Measurements from ENCODE around the gene INTS11.

The INTS11 gene

GRCh38 chr1:1315435-1315954, 9.0 kb downstream of the INTS11 start:
- H3K27ac ChIP-seq, result no peak overlapping the region
- no peak overlapping the region for H3K9ac ChIP-seq
- peaks cover 13% of the 10 kb centered on the region; the same call in 1 of the 2 replicates for H3K79me2 ChIP-seq (ENCODE audit: insufficient read depth, low read depth)

GRCh38 chr1:1314678-1315335, 9.7 kb downstream of the INTS11 start:
- H3K9ac ChIP-seq, result no peak overlapping the region
- no peaks in the 10 kb centered on the region for H3K27me3 ChIP-seq (ENCODE audit: insufficient read depth, low read depth)
- TF ChIP-seq, protein P1, sequence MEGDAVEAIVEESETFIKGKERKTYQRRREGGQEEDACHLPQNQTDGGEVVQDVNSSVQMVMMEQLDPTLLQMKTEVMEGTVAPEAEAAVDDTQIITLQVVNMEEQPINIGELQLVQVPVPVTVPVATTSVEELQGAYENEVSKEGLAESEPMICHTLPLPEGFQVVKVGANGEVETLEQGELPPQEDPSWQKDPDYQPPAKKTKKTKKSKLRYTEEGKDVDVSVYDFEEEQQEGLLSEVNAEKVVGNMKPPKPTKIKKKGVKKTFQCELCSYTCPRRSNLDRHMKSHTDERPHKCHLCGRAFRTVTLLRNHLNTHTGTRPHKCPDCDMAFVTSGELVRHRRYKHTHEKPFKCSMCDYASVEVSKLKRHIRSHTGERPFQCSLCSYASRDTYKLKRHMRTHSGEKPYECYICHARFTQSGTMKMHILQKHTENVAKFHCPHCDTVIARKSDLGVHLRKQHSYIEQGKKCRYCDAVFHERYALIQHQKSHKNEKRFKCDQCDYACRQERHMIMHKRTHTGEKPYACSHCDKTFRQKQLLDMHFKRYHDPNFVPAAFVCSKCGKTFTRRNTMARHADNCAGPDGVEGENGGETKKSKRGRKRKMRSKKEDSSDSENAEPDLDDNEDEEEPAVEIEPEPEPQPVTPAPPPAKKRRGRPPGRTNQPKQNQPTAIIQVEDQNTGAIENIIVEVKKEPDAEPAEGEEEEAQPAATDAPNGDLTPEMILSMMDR (conservative IDR thresholded peaks at IDR 0.05; ENCODE audit: low read depth, low read length), result no peak
- H3K36me3 ChIP-seq (ENCODE audit: insufficient read depth), result no peaks in the 10 kb centered on the region; the same call in 1 of the 2 replicates
- no peaks in the 10 kb centered on the region for H3K4me1 ChIP-seq (ENCODE audit: low read depth, poor library complexity, severe bottlenecking)
- peaks cover 12% of the 10 kb centered on the region; the same call in 1 of the 2 replicates for H3K79me2 ChIP-seq (ENCODE audit: insufficient read depth, low read depth)
- H4K20me1 ChIP-seq (ENCODE audit: insufficient read depth), result no peaks in the 10 kb centered on the region
- H3K4me2 ChIP-seq, result no peak overlapping the region
- H2AFZ ChIP-seq (ENCODE audit: low read depth), result no peak overlapping the region
- no peak overlapping the region for H3K4me3 ChIP-seq (IDR thresholded peaks at IDR 0.05; ENCODE audit: insufficient read depth, low read depth, low read length)
- H3K27ac ChIP-seq, result no peak overlapping the region

More at GRCh38 chr1:1315435-1315954, 9.0 kb downstream of the INTS11 start:
- no peak overlapping the region for H3K4me3 ChIP-seq (IDR thresholded peaks at IDR 0.05; ENCODE audit: insufficient read depth, low read depth, low read length)
- TF ChIP-seq, protein P1 (conservative IDR thresholded peaks at IDR 0.05; ENCODE audit: low read depth, low read length), result no peak
- no peak overlapping the region for H3K4me2 ChIP-seq
- no peaks in the 10 kb centered on the region for H3K4me1 ChIP-seq (ENCODE audit: low read depth, poor library complexity, severe bottlenecking)
- no peaks in the 10 kb centered on the region for H3K27me3 ChIP-seq (ENCODE audit: insufficient read depth, low read depth)
- H2AFZ ChIP-seq (ENCODE audit: low read depth), result no peak overlapping the region
- H3K36me3 ChIP-seq (ENCODE audit: insufficient read depth), result no peaks in the 10 kb centered on the region; the same call in 1 of the 2 replicates
- no peaks in the 10 kb centered on the region for H4K20me1 ChIP-seq (ENCODE audit: insufficient read depth)

DNA sequence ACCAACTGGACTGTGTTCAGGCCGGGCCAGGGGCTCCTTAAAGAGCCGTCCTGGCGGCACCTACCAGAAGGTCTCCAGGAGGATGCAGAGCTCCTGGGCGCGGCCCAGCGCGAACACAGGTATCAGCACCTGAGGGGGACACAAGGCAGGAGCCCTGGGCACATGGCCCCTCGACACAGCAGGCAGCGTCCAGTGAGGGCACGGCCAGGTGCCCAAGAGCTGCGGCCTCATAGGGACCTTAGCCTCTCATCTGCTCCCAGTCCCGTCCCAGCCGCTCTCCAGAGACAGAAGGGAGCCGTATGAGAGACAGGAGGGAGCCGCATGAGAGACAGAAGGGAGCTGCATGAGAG, 10.2 kb downstream of the INTS11 start:
- Histone ChIP-seq H3K27ac (no peak overlapping the region), H3K4me1 (ENCODE audit: low read depth, poor library complexity, severe bottlenecking) (no peaks in the 10 kb centered on the region), H2AFZ (ENCODE audit: low read depth) (no peak overlapping the region), H3K9ac (no peak overlapping the region), H4K20me1 (ENCODE audit: insufficient read depth) (no peaks in the 10 kb centered on the region), H3K4me2 (no peak overlapping the region), H3K27me3 (ENCODE audit: insufficient read depth, low read depth) (no peaks in the 10 kb centered on the region), H3K4me3 (IDR thresholded peaks at IDR 0.05; ENCODE audit: insufficient read depth, low read depth, low read length) (no peak overlapping the region), H3K79me2 (ENCODE audit: insufficient read depth, low read depth) (peaks cover 12% of the 10 kb centered on the region; the same call in 1 of the 2 replicates), H3K36me3 (ENCODE audit: insufficient read depth) (no peaks in the 10 kb centered on the region; the same call in 1 of the 2 replicates)
- TF ChIP-seq, protein P1 (conservative IDR thresholded peaks at IDR 0.05; ENCODE audit: low read depth, low read length), result no peak

- no peaks in the 10 kb centered on the region; the same call in 1 of the 2 replicates for H3K36me3 ChIP-seq (ENCODE audit: insufficient read depth)
- H3K27me3 ChIP-seq (ENCODE audit: insufficient read depth, low read depth), result no peaks in the 10 kb centered on the region
- peaks cover 12% of the 10 kb centered on the region; the same call in 1 of the 2 replicates for H3K79me2 ChIP-seq (ENCODE audit: insufficient read depth, low read depth)
- H2AFZ ChIP-seq (ENCODE audit: low read depth), result no peak overlapping the region
- H3K4me3 ChIP-seq (IDR thresholded peaks at IDR 0.05; ENCODE audit: insufficient read depth, low read depth, low read length), result no peak overlapping the region
- no peak overlapping the region for H3K4me2 ChIP-seq
- TF ChIP-seq, protein P1 (conservative IDR thresholded peaks at IDR 0.05; ENCODE audit: low read depth, low read length), result no peak
- H4K20me1 ChIP-seq (ENCODE audit: insufficient read depth), result no peaks in the 10 kb centered on the region
- H3K9ac ChIP-seq, result no peak overlapping the region
- H3K27ac ChIP-seq, result no peak overlapping the region
- H3K4me1 ChIP-seq (ENCODE audit: low read depth, poor library complexity, severe bottlenecking), result no peaks in the 10 kb centered on the region
These were observed 10.8 kb downstream of the INTS11 start for GRCh38 chr1:1313500-1314236.
